HEK293 (cell line): ENCODE results near the gene NKAPD1.
A peak's percentile ranks its signal among the peaks of the same experiment; 100 is the strongest.

Experiments used
- CTCF ChIA-PET: fragments of 350-600 bp; formaldehyde crosslinking; extraction: SDS; loops from one replicate; lab custom pipeline; 2021; ENCODE audit warnings: antibody characterized with exemption; lab: Yijun Ruan, JAX
- POLR2A ChIA-PET: fragments of 300-600 bp; formaldehyde crosslinking; extraction: SDS; loops from one replicate; lab custom pipeline; 2020; ENCODE audit warnings: antibody characterized with exemption, inconsistent platforms; lab: Yijun Ruan, JAX
- H3K27ac ChIP-seq: fragments of 200-500 bp; sonication (Bioruptor generic); 2 replicates; pipeline ENCODE4 v1.5.1; 2014; ENCODE audit warnings: low read depth, low read length, control low read depth, inconsistent platforms; ENCODE audit errors: extremely low read depth
- H3K36me3 ChIP-seq, 2 experiments: fragments of 200-500 bp in 1 of 2; sonication (Bioruptor generic) in 1 of 2; 1 replicate in 1 of 2; 2 replicates in 1 of 2; pipeline ENCODE4 v1.5.1; 2014 to 2017; ENCODE audit warnings: inconsistent platforms in 2 of 2, low read length in 2 of 2; ENCODE audit not compliant: control insufficient read depth in 2 of 2, insufficient read depth in 1 of 2
- H3K4me1 ChIP-seq: fragments of 200-500 bp; sonication (Bioruptor generic); 2 replicates; pipeline ENCODE4 v1.5.1; 2014; ENCODE audit warnings: mild to moderate bottlenecking, low read length, inconsistent platforms; ENCODE audit not compliant: control insufficient read depth, insufficient read depth
- H3K4me3 ChIP-seq: 2 replicates; pipeline ENCODE4 v1.5.1; 2011; ENCODE audit warnings: low read depth, mild to moderate bottlenecking, control low read depth, low read length, moderate library complexity
- H3K9me3 ChIP-seq: fragments of 200-500 bp; sonication (Bioruptor generic); 2 replicates; pipeline ENCODE4 v1.5.1; 2014; ENCODE audit warnings: low read depth, low read length, inconsistent platforms; ENCODE audit not compliant: control insufficient read depth, insufficient read depth
- BCL11B ChIP-seq: fragments of 450-650 bp; formaldehyde crosslinking; IDR thresholded peaks from 2 replicates; pipeline ENCODE4 v1.5.1; 2016; ENCODE audit warnings: low read depth, missing biosample characterization, missing genetic modification characterization
- GLI2 ChIP-seq: fragments of 450-650 bp; formaldehyde crosslinking; IDR thresholded peaks from 2 replicates; pipeline ENCODE4; 2017; ENCODE audit warnings: missing biosample characterization, missing genetic modification characterization, low read depth, borderline replicate concordance
- IKZF3 ChIP-seq: fragments of 450-650 bp; IDR thresholded peaks from 2 replicates; pipeline ENCODE4 v1.5.0; 2018; ENCODE audit warnings: missing biosample characterization, mild to moderate bottlenecking, missing genetic modification characterization, moderate library complexity
- KLF7 ChIP-seq: fragments of 450-650 bp; formaldehyde crosslinking; IDR thresholded peaks from 2 replicates; pipeline ENCODE4 v1.5.1; 2016; ENCODE audit warnings: missing biosample characterization, missing genetic modification characterization, borderline replicate concordance
- KLF9 ChIP-seq: fragments of 450-650 bp; formaldehyde crosslinking; IDR thresholded peaks from 2 replicates; pipeline ENCODE4 v1.5.1; 2016; ENCODE audit warnings: missing biosample characterization, missing genetic modification characterization, low read depth
- MZF1 ChIP-seq: fragments of 450-650 bp; formaldehyde crosslinking; IDR thresholded peaks from 2 replicates; pipeline ENCODE4 v1.5.1; 2017; ENCODE audit warnings: missing biosample characterization, missing genetic modification characterization, borderline replicate concordance
- PRDM1 ChIP-seq: fragments of 450-650 bp; formaldehyde crosslinking; IDR thresholded peaks from 2 replicates; pipeline ENCODE4; 2016; ENCODE audit warnings: missing biosample characterization, missing genetic modification characterization
- PRDM4 ChIP-seq: fragments of 450-650 bp; formaldehyde crosslinking; IDR thresholded peaks from 2 replicates; pipeline ENCODE4 v1.5.1; 2017; ENCODE audit warnings: missing biosample characterization, missing genetic modification characterization
- SP3 ChIP-seq: fragments of 450-650 bp; formaldehyde crosslinking; IDR thresholded peaks from 2 replicates; pipeline ENCODE4 v1.5.1; 2016; ENCODE audit warnings: missing biosample characterization, missing genetic modification characterization
- TCF7L2 ChIP-seq: IDR thresholded peaks from 2 replicates; pipeline ENCODE4 v1.6.1; 2011; ENCODE audit warnings: low read depth, mild to moderate bottlenecking, inconsistent platforms, low read length, moderate library complexity, borderline replicate concordance
- ZBTB20 ChIP-seq: fragments of 450-650 bp; formaldehyde crosslinking; IDR thresholded peaks from 2 replicates; pipeline ENCODE4 v1.5.1; 2016; ENCODE audit warnings: missing biosample characterization, missing genetic modification characterization
- ZNF169 ChIP-seq: fragments of 450-650 bp; formaldehyde crosslinking; IDR thresholded peaks from 2 replicates; pipeline ENCODE4 v1.5.1; 2016; ENCODE audit warnings: missing biosample characterization, missing genetic modification characterization
- ZNF596 ChIP-seq: fragments of 450-650 bp; IDR thresholded peaks from 2 replicates; pipeline ENCODE4 v1.5.0; 2018; ENCODE audit warnings: missing biosample characterization, mild to moderate bottlenecking, missing genetic modification characterization, moderate library complexity
- ZNF623 ChIP-seq: fragments of 450-650 bp; formaldehyde crosslinking; IDR thresholded peaks from 2 replicates; pipeline ENCODE4 v1.5.1; 2016; ENCODE audit warnings: missing biosample characterization, missing genetic modification characterization
- ZNF660 ChIP-seq: fragments of 450-650 bp; IDR thresholded peaks from 2 replicates; pipeline ENCODE4 v1.5.1; 2018; ENCODE audit warnings: missing biosample characterization, mild to moderate bottlenecking, missing genetic modification characterization
- ZNF692 ChIP-seq: fragments of 450-650 bp; formaldehyde crosslinking; IDR thresholded peaks from 2 replicates; pipeline ENCODE4 v1.5.1; 2016; ENCODE audit warnings: missing biosample characterization, missing genetic modification characterization
- ZNF843 ChIP-seq: fragments of 450-650 bp; formaldehyde crosslinking; IDR thresholded peaks from 2 replicates; pipeline ENCODE4 v1.5.1; 2016; ENCODE audit warnings: missing biosample characterization, missing genetic modification characterization
- ZSCAN16 ChIP-seq: fragments of 450-650 bp; formaldehyde crosslinking; IDR thresholded peaks from 2 replicates; pipeline ENCODE4 v1.5.1; 2016; ENCODE audit warnings: missing biosample characterization, missing genetic modification characterization
- ZSCAN4 ChIP-seq: fragments of 450-650 bp; formaldehyde crosslinking; IDR thresholded peaks from 2 replicates; pipeline ENCODE4 v1.5.1; 2017; ENCODE audit warnings: missing biosample characterization, missing genetic modification characterization
- TF ChIP-seq, protein P1 (sequence below): fragments of 450-650 bp; formaldehyde crosslinking; IDR thresholded peaks from 2 replicates; pipeline ENCODE4 v1.5.1; 2016; ENCODE audit warnings: missing biosample characterization, missing genetic modification characterization
- TF ChIP-seq, protein P2 (sequence below): fragments of 450-650 bp; formaldehyde crosslinking; IDR thresholded peaks from 2 replicates; pipeline ENCODE4 v1.5.1; 2016; ENCODE audit warnings: missing biosample characterization, missing genetic modification characterization
- TF ChIP-seq, protein P3 (sequence below): fragments of 450-650 bp; formaldehyde crosslinking; IDR thresholded peaks from 2 replicates; pipeline ENCODE4 v1.5.1; 2016; ENCODE audit warnings: missing biosample characterization, missing genetic modification characterization, low read depth

Gene NKAPD1

DNA sequence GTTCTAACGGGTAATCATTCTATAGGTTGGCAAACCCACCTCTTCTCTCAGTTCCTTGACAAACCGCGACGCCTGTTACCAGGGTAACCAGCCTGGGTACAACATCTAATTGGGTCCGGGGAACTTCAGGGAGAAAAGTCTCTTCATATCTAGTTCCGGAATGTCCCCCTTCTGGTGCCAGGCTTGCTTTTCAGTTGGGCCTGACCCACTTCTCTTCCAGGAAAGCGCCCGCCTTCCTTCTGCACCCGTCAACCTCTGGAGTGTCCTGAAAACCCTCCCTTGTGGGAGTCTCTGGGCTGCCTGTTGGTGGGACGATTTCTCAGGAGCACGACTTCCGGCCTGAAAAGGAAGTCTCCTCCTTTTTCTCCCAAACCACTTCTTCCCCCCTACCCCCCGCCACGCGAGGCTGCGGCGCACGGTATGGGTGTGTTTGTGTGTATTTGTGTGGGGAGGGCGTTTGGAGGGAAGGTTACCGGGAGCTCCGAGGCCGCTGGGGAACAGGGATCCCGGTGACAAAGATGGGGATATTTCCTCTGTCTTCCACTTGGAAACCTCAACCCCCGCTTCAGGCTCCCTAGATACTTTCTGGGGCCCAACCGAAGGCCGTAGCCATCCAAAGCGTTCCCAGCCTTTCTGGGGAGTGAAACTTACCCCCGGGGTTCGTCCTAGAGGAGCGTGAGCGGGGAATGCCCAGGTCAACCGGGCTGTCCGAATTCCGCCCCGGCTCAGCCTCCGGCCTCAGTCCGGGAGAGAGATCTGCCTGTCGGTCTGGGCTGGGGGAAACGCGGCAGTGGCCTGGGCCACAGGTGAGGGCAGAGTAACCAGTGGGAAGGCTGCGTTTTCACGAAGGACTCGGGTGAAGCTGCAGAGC lies at the start of gene NKAPD1, which contains the start of gene PIH1D2 (continued):
- TF ChIP-seq, protein P1, sequence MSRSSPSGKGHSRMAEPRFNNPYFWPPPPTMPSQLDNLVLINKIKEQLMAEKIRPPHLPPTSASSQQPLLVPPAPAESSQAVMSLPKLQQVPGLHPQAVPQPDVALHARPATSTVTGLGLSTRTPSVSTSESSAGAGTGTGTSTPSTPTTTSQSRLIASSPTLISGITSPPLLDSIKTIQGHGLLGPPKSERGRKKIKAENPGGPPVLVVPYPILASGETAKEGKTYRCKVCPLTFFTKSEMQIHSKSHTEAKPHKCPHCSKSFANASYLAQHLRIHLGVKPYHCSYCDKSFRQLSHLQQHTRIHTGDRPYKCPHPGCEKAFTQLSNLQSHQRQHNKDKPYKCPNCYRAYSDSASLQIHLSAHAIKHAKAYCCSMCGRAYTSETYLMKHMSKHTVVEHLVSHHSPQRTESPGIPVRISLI (tag by site-specific recombination) = peak; percentile 81; the same call in 1 of the 2 replicates
- TF ChIP-seq, protein P2, sequence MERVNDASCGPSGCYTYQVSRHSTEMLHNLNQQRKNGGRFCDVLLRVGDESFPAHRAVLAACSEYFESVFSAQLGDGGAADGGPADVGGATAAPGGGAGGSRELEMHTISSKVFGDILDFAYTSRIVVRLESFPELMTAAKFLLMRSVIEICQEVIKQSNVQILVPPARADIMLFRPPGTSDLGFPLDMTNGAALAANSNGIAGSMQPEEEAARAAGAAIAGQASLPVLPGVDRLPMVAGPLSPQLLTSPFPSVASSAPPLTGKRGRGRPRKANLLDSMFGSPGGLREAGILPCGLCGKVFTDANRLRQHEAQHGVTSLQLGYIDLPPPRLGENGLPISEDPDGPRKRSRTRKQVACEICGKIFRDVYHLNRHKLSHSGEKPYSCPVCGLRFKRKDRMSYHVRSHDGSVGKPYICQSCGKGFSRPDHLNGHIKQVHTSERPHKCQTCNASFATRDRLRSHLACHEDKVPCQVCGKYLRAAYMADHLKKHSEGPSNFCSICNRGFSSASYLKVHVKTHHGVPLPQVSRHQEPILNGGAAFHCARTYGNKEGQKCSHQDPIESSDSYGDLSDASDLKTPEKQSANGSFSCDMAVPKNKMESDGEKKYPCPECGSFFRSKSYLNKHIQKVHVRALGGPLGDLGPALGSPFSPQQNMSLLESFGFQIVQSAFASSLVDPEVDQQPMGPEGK (tag by site-specific recombination) = peak; percentile 71; the same call in 1 of the 2 replicates
- no peak for TF ChIP-seq PRDM4 (tag by site-specific recombination)

DNA sequence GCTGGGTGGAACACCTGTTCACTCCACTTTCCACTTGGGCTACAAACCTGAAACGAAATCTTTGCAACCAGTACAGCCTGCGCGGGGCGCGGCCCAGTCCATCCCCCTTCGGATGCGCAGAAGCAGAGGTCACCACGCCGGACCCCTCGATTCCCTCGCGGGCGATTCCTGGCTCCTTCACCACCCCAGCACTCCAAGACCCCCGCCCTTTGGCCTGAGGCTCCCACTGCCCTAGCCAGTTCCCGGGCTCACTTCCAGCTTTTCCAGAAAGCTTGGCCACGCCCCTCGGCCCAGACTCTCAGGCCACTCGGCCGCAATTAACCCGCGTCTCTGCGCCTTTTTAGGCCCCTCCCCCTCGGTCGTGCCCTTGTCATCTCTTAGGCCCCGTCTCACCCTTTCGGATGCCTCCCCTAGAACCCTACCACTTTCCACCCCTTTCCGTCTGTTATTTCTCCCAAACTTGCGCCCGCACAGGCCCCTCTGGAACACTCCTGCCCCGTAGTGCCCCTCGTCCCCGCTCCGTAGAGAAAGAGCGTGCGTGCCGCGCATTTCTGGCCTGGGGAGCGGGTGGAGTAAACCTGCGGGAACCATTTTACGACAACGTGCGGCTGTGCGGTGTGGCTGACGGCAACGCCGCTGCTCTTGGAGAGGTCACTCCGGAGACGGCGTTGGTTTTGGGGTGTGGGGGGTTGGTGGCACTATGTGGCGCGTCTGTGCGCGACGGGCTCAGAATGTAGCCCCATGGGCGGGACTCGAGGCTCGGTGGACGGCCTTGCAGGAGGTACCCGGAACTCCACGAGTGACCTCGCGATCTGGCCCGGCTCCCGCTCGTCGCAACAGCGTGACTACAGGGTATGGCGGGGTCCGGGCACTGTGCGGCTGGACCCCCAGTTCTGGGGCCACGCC lies 49.1 kb upstream of the NKAPD1 start, which contains the start of gene DLAT:
TSS of gene DLAT (plus strand) at position 636 of the 906 bp plus-strand sequence. CDS start at position 701, 65 bp downstream.
- peak within 1 kb of the TSS; percentile 77 for H3K27ac ChIP-seq
- peak within 1 kb of the TSS; percentile 98 for H3K4me3 ChIP-seq
- ChIA-PET POLR2A (interaction anchor here (0.5 to 1.0 kb wide), 4 partner anchors 14 to 254 kb away, joined by 3 read pairs; no protein-coding TSS in a partner anchor), CTCF (no interaction called here)
- no peaks in the 10 kb centered on the region for H3K4me1 ChIP-seq
- peaks cover 0 to 35% of the 10 kb centered on the region in 2 experiments; a peak in 1 of 3 replicates for H3K36me3 ChIP-seq
- no peaks in the 10 kb centered on the region for H3K9me3 ChIP-seq
- TF ChIP-seq PRDM1 (tag by site-specific recombination) (peak; percentile 68), MZF1 (tag by site-specific recombination) (peak; percentile 72; the same call in 1 of the 2 replicates), ZBTB20 (tag by site-specific recombination) (peak; percentile 91), ZNF660 (tag by site-specific recombination) (peak; percentile 28; the same call in 1 of the 2 replicates), ZNF843 (peak; percentile 67; the same call in 1 of the 2 replicates), ZSCAN4 (peak; percentile 48; the same call in 1 of the 2 replicates), BCL11B (tag by site-specific recombination) (no peak; the same call in 1 of the 2 replicates), ZNF623 (tag by site-specific recombination) (no peak), GLI2 (tag by site-specific recombination) (no peak), IKZF3 (tag by site-specific recombination) (peak; percentile 81), TCF7L2 (no peak), ZNF692 (tag by site-specific recombination) (peak; percentile 68), KLF7 (tag by site-specific recombination) (peak; percentile 56; the same call in 1 of the 2 replicates), ZSCAN16 (tag by site-specific recombination) (no peak), KLF9 (tag by site-specific recombination) (peak; percentile 93), ZNF169 (tag by site-specific recombination) (no peak), ZNF596 (no peak), SP3 (tag by site-specific recombination) (peak; percentile 81)
- TF ChIP-seq, protein P3, sequence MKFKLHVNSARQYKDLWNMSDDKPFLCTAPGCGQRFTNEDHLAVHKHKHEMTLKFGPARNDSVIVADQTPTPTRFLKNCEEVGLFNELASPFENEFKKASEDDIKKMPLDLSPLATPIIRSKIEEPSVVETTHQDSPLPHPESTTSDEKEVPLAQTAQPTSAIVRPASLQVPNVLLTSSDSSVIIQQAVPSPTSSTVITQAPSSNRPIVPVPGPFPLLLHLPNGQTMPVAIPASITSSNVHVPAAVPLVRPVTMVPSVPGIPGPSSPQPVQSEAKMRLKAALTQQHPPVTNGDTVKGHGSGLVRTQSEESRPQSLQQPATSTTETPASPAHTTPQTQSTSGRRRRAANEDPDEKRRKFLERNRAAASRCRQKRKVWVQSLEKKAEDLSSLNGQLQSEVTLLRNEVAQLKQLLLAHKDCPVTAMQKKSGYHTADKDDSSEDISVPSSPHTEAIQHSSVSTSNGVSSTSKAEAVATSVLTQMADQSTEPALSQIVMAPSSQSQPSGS (tag by site-specific recombination) = 0 out of 2 replicates have a peak, but pooled peaks have one; percentile 3
